ENCODE results near the gene PIAS1. TPM values are rescaled to one million over a fixed set of nuclear protein-coding genes. Genes with fewer than 3 reads are reported as not detected.

The PIAS1 gene
- total and polyA plus RNA-seq, 2 donors (not counting 3 experiments of a cell fraction or from before 2014, with no cell fraction given), result 23.7 to 24.2 TPM

DNA sequence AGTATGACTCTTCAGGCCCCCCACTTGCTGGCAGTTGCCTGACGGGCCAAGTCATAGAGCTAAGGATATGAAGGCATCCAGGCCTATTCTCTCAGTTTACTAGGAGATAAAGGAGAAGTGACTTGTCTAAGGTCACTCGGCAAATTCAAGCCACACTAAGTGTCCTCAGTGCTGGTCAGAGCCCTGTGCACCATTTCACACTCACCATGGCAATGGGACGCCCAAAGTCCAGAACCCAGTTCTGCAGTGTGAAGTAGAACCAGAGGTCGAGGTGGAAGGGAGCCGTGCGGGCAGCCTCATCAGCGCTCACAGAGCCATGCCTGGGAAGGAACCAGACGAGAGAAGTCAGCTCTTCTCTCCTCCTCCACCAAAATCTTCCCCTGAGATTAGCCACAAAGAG, 164.2 kb downstream of the PIAS1 start:
- FAIRE-seq, result no peak
- Histone ChIP-seq H2AFZ (ENCODE audit: low read depth, low read length) (no peak overlapping the region), H3K79me2 (ENCODE audit: control insufficient read depth, insufficient read depth, low read length) (peaks cover 31% of the 10 kb centered on the region), H3K4me2 (ENCODE audit: insufficient read depth, low read length) (no peak overlapping the region), H3K4me3 (replicated peaks in 1 of 3; ENCODE audit: insufficient read depth in 1 of 3, low read depth in 1 of 3, low read length in 3 of 3) (no peak overlapping the region), H4K20me1 (replicated peaks; ENCODE audit: control insufficient read depth, extremely low read depth, insufficient read depth, low read length) (no peaks in the 10 kb centered on the region), H3K9ac (replicated peaks; ENCODE audit: extremely low read depth, insufficient read depth, low read length) (no peak overlapping the region), H3K27me3 (ENCODE audit: control insufficient read depth in 2 of 2, insufficient read depth in 2 of 2, low read length in 2 of 2) (no peaks in the 10 kb centered on the region), H3K36me3 (ENCODE audit: control insufficient read depth in 2 of 2, extremely low read depth in 1 of 2, insufficient read depth in 2 of 2, low read length in 2 of 2) (no peaks in the 10 kb centered on the region), H3K9me3 (replicated peaks; ENCODE audit: control insufficient read depth, insufficient read depth, low read length) (no peaks in the 10 kb centered on the region), H3K4me1 (ENCODE audit: control insufficient read depth, extremely low read depth, insufficient read depth, low read length) (no peaks in the 10 kb centered on the region), H3K9me1 (replicated peaks; ENCODE audit: control insufficient read depth, extremely low read depth, insufficient read depth, low read length) (no peaks in the 10 kb centered on the region), H3K27ac (ENCODE audit: insufficient read depth, low read depth, low read length) (no peak overlapping the region)
- no TSS peak for BruUV-seq (replicated peaks)
- DNase-seq (ENCODE audit: low read depth, low spot score), result no peak
- CTCF ChIA-PET, result interaction anchor here (1.0 kb wide), 1 partner anchor 23 kb away, joined by 3 read pairs; no protein-coding TSS in a partner anchor
- TF ChIP-seq POLR2AphosphoS5 (IDR thresholded peaks at IDR 0.05; ENCODE audit: insufficient read depth, low read depth, low read length) (no peak), FOS (IDR thresholded peaks at IDR 0.05; ENCODE audit: borderline replicate concordance, insufficient read depth, low read length) (no peak), GATA2 (IDR thresholded peaks at IDR 0.05; ENCODE audit: insufficient read depth, insufficient read length, low read depth, low read length) (no peak), JUN (IDR thresholded peaks at IDR 0.05; ENCODE audit: borderline replicate concordance, insufficient read depth, insufficient read length, low read depth) (no peak), POLR2A (IDR thresholded peaks at IDR 0.05; ENCODE audit: low read depth, low read length) (no peak), MYC (IDR thresholded peaks at IDR 0.05; ENCODE audit: low read depth, low read length) (no peak), EZH2 (IDR thresholded peaks at IDR 0.05; ENCODE audit: borderline replicate concordance, low read depth, low read length, severe bottlenecking) (no peak)
- TF ChIP-seq, protein P1, sequence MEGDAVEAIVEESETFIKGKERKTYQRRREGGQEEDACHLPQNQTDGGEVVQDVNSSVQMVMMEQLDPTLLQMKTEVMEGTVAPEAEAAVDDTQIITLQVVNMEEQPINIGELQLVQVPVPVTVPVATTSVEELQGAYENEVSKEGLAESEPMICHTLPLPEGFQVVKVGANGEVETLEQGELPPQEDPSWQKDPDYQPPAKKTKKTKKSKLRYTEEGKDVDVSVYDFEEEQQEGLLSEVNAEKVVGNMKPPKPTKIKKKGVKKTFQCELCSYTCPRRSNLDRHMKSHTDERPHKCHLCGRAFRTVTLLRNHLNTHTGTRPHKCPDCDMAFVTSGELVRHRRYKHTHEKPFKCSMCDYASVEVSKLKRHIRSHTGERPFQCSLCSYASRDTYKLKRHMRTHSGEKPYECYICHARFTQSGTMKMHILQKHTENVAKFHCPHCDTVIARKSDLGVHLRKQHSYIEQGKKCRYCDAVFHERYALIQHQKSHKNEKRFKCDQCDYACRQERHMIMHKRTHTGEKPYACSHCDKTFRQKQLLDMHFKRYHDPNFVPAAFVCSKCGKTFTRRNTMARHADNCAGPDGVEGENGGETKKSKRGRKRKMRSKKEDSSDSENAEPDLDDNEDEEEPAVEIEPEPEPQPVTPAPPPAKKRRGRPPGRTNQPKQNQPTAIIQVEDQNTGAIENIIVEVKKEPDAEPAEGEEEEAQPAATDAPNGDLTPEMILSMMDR (IDR thresholded peaks at IDR 0.05; ENCODE audit: extremely low read depth in 1 of 2, insufficient read depth in 1 of 2, low read depth in 1 of 2, low read length in 2 of 2), result no peak
- TF ChIP-seq, protein P2, sequence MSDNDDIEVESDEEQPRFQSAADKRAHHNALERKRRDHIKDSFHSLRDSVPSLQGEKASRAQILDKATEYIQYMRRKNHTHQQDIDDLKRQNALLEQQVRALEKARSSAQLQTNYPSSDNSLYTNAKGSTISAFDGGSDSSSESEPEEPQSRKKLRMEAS (IDR thresholded peaks at IDR 0.05; ENCODE audit: insufficient read depth, insufficient read length), result no peak
- intact Hi-C loops (cut with micrococcal nuclease), result no loop called here
- dilution Hi-C loops (cut with MboI; ENCODE audit: extremely low pct_ligation_motif_present, low sequenced_read_pairs), result no loop called here
- POLR2A ChIA-PET, result no interaction called here

All from endothelial cell of umbilical vein (primary cell).